ENCODE data around the gene TRIM7. TPM values are rescaled to one million over a fixed set of nuclear protein-coding genes. Genes with fewer than 3 reads are reported as not detected.
A peak's percentile ranks its signal among the peaks of the same experiment; 100 is the strongest.

TRIM7 gene
- total and polyA plus RNA-seq, 7 donors: 0.55 to 5.3 (median 1.2) TPM

DNA sequence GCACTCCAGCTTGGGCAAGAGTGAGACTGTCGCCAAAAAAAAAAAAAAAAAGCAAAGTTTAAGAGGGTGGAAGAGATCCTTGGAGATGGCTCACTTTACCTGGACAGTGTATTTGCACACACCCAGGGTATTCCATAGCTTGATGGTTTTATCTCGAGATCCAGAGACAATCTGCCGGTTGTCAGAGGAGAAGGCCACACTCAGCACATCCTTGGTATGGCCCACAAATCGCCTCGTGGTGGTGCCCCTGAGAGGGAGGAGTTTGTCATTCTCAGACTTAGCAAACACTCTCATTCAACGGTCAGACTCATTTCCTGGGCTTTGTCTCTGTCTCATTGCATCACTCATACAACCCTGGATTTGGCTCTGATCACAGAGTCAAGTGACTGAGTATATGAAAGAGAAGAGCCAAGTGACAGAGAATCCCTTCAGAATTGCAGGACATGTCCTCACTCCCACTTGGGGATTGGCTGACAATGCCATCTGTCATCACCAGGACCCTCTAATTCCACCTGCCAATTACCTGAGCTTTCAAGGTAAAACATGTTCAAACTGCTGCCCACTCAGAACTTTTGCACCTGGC lies 36.5 kb upstream of the TRIM7 start:
- H3K4me3 ChIP-seq: peak overlapping the region in 1 of 4 donors; percentile 79
- no peak for TF ChIP-seq EP300 (IDR thresholded peaks at IDR 0.05)
- TF ChIP-seq, protein P1, sequence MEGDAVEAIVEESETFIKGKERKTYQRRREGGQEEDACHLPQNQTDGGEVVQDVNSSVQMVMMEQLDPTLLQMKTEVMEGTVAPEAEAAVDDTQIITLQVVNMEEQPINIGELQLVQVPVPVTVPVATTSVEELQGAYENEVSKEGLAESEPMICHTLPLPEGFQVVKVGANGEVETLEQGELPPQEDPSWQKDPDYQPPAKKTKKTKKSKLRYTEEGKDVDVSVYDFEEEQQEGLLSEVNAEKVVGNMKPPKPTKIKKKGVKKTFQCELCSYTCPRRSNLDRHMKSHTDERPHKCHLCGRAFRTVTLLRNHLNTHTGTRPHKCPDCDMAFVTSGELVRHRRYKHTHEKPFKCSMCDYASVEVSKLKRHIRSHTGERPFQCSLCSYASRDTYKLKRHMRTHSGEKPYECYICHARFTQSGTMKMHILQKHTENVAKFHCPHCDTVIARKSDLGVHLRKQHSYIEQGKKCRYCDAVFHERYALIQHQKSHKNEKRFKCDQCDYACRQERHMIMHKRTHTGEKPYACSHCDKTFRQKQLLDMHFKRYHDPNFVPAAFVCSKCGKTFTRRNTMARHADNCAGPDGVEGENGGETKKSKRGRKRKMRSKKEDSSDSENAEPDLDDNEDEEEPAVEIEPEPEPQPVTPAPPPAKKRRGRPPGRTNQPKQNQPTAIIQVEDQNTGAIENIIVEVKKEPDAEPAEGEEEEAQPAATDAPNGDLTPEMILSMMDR (IDR thresholded peaks at IDR 0.05): no peak
- TF ChIP-seq POLR2AphosphoS5 (IDR thresholded peaks at IDR 0.05): no peak
- TF ChIP-seq POLR2A (IDR thresholded peaks at IDR 0.05): no peak
- H3K27me3 ChIP-seq: no peaks in the 10 kb centered on the region
- WGBS, 2 donors: 27 to 39% methylated on average over 6 of the region's 6 CpGs
- intact Hi-C loops (cut with DNase I): no loop called here
- H3K4me1 ChIP-seq: peaks cover 0 to 43% (median 36%) of the 10 kb centered on the region in 4 donors
- DNase-seq: peak; percentile 50
- peaks cover 53 to 57% (median 56%) of the 10 kb centered on the region in 4 donors for H3K36me3 ChIP-seq
- no peaks in the 10 kb centered on the region for H3K9me3 ChIP-seq
- H3K27ac ChIP-seq: peak overlapping the region; percentile 95 to 99 (median 96)

GRCh38 chr5:181239062-181239663 lies 34.2 kb upstream of the TRIM7 start:
- H3K36me3 ChIP-seq: peaks cover 73 to 81% (median 76%) of the 10 kb centered on the region in 4 donors
- no peak for TF ChIP-seq EP300 (IDR thresholded peaks at IDR 0.05)
- no peak for TF ChIP-seq POLR2AphosphoS5 (IDR thresholded peaks at IDR 0.05)
- no peak for TF ChIP-seq POLR2A (IDR thresholded peaks at IDR 0.05)
- TF ChIP-seq, protein P1 (IDR thresholded peaks at IDR 0.05): no peak
- peak; percentile 57 for DNase-seq

DNA sequence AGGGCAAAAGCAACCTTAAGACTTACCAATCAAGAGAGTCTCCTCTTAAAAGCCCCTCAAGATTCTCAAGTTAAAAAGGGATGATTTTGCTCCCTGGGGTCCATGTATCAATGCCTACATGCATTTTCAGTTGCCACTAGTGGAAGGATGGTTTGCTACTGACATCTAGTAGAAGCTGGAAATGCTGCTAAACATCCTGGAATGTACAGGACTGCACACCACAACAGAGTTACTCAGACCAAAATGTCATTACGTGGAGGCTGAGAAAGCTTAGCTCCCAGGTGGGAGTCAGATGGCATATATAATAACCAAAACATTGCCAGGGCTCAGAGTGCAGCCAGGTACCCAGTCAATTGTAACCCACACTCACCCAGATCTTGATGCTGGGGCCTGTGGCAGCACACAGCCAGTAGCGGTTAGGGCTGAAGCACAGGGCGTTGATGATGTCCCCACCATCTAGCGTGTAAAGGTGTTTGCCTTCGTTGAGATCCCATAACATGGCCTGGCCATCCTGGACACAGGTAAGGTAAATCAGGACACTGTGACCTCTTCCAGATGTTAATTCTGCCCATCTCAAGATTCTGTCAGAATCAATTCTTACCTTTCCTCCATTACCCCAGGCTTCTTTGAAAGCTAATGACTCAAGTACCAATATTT lies 32.9 kb upstream of the TRIM7 start:
- H3K36me3 ChIP-seq: peaks cover 74 to 94% (median 82%) of the 10 kb centered on the region in 4 donors
- no peak overlapping the region for H3K4me3 ChIP-seq
- no peaks in the 10 kb centered on the region for H3K27me3 ChIP-seq
- no peak overlapping the region for H3K27ac ChIP-seq
- 90 to 96% methylated on average over 5 of the region's 5 CpGs for WGBS, 2 donors
- TF ChIP-seq POLR2A (IDR thresholded peaks at IDR 0.05) (no peak), EP300 (IDR thresholded peaks at IDR 0.05) (no peak), POLR2AphosphoS5 (IDR thresholded peaks at IDR 0.05) (no peak)
- TF ChIP-seq, protein P1 (IDR thresholded peaks at IDR 0.05): no peak
- no peak for DNase-seq
- peaks cover 0 to 23% (median 22%) of the 10 kb centered on the region in 4 donors for H3K4me1 ChIP-seq
- H3K9me3 ChIP-seq: no peaks in the 10 kb centered on the region
- intact Hi-C loops (cut with DNase I): no loop called here

More at GRCh38 chr5:181239062-181239663, 34.2 kb upstream of the TRIM7 start:
- WGBS, 2 donors: 93 to 95% methylated on average over 9 of the region's 9 CpGs
- Histone ChIP-seq H3K27me3 (no peaks in the 10 kb centered on the region), H3K27ac (no peak overlapping the region), H3K4me3 (no peak overlapping the region), H3K9me3 (no peaks in the 10 kb centered on the region), H3K4me1 (peaks cover 0 to 26% (median 24%) of the 10 kb centered on the region in 4 donors)
- intact Hi-C loops (cut with DNase I): no loop called here

DNA sequence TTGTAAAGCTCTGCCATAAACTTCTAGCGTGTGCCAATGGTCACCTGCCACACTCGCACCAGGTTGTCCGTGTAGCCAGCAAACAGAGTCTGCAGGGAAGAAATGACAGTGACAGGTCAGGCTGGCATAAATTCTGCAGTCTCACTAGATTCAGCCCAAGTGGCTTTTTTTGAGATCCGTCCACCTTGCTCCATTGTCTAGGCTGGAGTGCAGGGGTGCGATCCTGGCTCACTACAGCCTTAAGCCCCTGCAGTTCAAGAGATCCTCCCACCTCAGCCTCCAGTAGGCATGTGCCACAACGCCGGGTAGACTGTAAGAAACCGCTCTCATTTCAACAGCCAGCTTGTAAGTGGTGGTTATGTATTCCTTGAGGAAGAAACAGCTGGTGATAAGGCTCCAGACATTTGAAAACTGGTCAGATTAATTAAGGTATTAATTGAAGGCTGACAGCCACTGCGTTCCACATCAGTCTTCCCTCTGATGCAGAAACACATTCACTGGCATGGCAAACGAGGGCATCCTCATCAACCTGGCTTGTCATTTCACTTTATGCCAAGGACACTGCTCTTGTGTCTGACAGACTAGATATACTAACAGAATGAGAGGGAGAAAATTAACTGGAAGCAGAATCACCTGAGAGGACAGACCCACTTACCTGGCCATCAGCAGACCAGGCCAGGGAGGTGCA lies 32.1 kb upstream of the TRIM7 start:
- no peak overlapping the region for H3K27ac ChIP-seq
- no peaks in the 10 kb centered on the region for H3K27me3 ChIP-seq
- intact Hi-C loops (cut with DNase I): no loop called here
- no peaks in the 10 kb centered on the region for H3K9me3 ChIP-seq
- H3K4me3 ChIP-seq: no peak overlapping the region
- H3K36me3 ChIP-seq: peaks cover 80 to 100% (median 85%) of the 10 kb centered on the region in 4 donors
- peaks cover 0 to 16% (median 14%) of the 10 kb centered on the region in 4 donors for H3K4me1 ChIP-seq
- no peak for DNase-seq
- TF ChIP-seq EP300 (IDR thresholded peaks at IDR 0.05) (no peak), POLR2AphosphoS5 (IDR thresholded peaks at IDR 0.05) (no peak), POLR2A (IDR thresholded peaks at IDR 0.05) (no peak)
- TF ChIP-seq, protein P1 (IDR thresholded peaks at IDR 0.05): no peak
- WGBS, 2 donors: 79 to 89% methylated on average over 10 of the region's 10 CpGs

Measured in sigmoid colon (tissue), 7 donors.